ENCODE results near the gene DEFB114. TPM values are rescaled to one million over a fixed set of nuclear protein-coding genes. Genes with fewer than 3 reads are reported as not detected.

Gene DEFB114
- total and polyA plus RNA-seq, 2 donors (not counting 1 experiment from before 2014, with no cell fraction given) = not detected

DNA sequence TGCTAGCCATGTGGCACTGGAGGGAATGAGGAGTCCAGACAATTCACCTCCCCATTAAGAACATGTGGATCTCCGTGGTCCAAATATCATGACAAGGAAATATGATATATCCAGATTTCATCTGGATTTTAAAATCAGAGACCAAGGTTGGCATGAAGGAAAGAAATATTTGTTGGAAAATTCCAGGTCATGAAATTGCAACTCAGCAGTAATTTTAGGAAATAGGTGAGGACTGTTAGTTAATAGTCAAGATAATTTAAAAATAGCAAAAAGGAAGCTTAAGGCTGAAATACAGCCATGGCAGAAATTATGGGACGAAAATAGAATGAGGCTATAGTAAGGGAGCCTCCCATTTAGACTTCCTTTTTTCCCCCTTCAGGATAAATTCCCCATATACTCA is 26.9 kb downstream of the DEFB114 start:
- intact Hi-C loops (cut with micrococcal nuclease) = no loop called here
- peaks cover 0 to 7% (median 0%) of the 10 kb centered on the region in 3 donors for H3K9me3 ChIP-seq (ENCODE audit: control extremely low read depth in 1 of 3, control insufficient read depth in 2 of 3, insufficient read depth in 1 of 3, low read length in 2 of 3)
- H3K4me2 ChIP-seq (replicated peaks; ENCODE audit: low read depth, low read length, poor library complexity, severe bottlenecking) = no peak overlapping the region
- no CpG with 5 or more reads among the region's 2 CpGs for WGBS (ENCODE audit: insufficient coverage)
- H3K4me3 Mint-ChIP-seq = no peak overlapping the region
- H4K20me1 ChIP-seq (ENCODE audit: control insufficient read depth, insufficient read depth, low read length, poor library complexity, severe bottlenecking) = no peaks in the 10 kb centered on the region
- H3K27ac ChIP-seq (ENCODE audit: low read length in 2 of 2) = no peak overlapping the region
- H3K9ac ChIP-seq (ENCODE audit: low read length) = no peak overlapping the region
- no peaks in the 10 kb centered on the region for H3K9me3 Mint-ChIP-seq (ENCODE audit: insufficient read depth)
- CTCF ChIA-PET = no interaction called here
- POLR2A ChIA-PET = no interaction called here
- DNase-seq = no peak
- no peaks in the 10 kb centered on the region for H3K27me3 Mint-ChIP-seq
- no peaks in the 10 kb centered on the region for H3K4me1 Mint-ChIP-seq
- no peak for TF ChIP-seq EZH2 (IDR thresholded peaks at IDR 0.05; ENCODE audit: borderline replicate concordance, insufficient read depth, low read depth, low read length, poor library complexity, severe bottlenecking)
- TF ChIP-seq, protein P1, sequence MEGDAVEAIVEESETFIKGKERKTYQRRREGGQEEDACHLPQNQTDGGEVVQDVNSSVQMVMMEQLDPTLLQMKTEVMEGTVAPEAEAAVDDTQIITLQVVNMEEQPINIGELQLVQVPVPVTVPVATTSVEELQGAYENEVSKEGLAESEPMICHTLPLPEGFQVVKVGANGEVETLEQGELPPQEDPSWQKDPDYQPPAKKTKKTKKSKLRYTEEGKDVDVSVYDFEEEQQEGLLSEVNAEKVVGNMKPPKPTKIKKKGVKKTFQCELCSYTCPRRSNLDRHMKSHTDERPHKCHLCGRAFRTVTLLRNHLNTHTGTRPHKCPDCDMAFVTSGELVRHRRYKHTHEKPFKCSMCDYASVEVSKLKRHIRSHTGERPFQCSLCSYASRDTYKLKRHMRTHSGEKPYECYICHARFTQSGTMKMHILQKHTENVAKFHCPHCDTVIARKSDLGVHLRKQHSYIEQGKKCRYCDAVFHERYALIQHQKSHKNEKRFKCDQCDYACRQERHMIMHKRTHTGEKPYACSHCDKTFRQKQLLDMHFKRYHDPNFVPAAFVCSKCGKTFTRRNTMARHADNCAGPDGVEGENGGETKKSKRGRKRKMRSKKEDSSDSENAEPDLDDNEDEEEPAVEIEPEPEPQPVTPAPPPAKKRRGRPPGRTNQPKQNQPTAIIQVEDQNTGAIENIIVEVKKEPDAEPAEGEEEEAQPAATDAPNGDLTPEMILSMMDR (IDR thresholded peaks at IDR 0.05) = no peak
- H3K27me3 ChIP-seq (replicated peaks in 1 of 4; ENCODE audit: control extremely low read depth in 1 of 4, control insufficient read depth in 3 of 4, insufficient read depth in 4 of 4, low read length in 3 of 4) = no peaks in the 10 kb centered on the region
- no peak for ATAC-seq (ENCODE audit: low read depth)
- no peak overlapping the region for H2AFZ ChIP-seq (ENCODE audit: insufficient read depth, low read depth, low read length, poor library complexity, severe bottlenecking)
- H3K4me1 ChIP-seq (ENCODE audit: control insufficient read depth in 2 of 2, insufficient read depth in 2 of 2, low read length in 2 of 2) = no peaks in the 10 kb centered on the region
- H3K4me3 ChIP-seq (ENCODE audit: control extremely low read depth in 1 of 5, extremely low read depth in 1 of 5, insufficient read depth in 1 of 5, low read depth in 2 of 5, low read length in 4 of 5) = no peak overlapping the region
- no peak overlapping the region for H3K27ac Mint-ChIP-seq
- H3K36me3 ChIP-seq (replicated peaks in 1 of 2; ENCODE audit: control extremely low read depth in 1 of 2, control insufficient read depth in 1 of 2, extremely low read depth in 1 of 2, insufficient read depth in 2 of 2, low read length in 1 of 2) = no peaks in the 10 kb centered on the region
- H3K79me2 ChIP-seq (ENCODE audit: control insufficient read depth, insufficient read depth, low read length) = no peaks in the 10 kb centered on the region

DNA sequence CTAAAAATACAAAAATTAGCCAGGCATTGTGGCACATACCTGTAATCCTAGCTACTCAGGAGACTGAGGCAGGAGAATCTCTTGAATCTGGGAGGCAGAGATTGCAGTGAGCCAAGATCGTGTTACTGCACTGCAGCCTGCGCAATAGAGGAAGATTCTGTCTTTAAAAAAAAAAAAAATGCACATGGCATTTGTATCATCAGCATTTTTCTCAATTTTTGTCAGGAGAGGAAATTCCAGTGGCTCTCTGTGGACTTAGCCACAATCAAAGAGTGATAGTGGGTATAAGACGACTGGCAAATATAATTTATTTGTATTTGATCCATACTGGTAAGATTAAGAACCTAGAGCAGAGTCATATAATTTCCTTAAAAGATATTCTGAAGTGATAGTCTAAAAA is 28.6 kb downstream of the DEFB114 start:
- H3K9me3 Mint-ChIP-seq (ENCODE audit: insufficient read depth) = no peaks in the 10 kb centered on the region
- no peak for ATAC-seq (ENCODE audit: low read depth)
- no peak overlapping the region for H3K27ac Mint-ChIP-seq
- no peak for TF ChIP-seq EZH2 (IDR thresholded peaks at IDR 0.05; ENCODE audit: borderline replicate concordance, insufficient read depth, low read depth, low read length, poor library complexity, severe bottlenecking)
- TF ChIP-seq, protein P1 (IDR thresholded peaks at IDR 0.05) = no peak
- DNase-seq = no peak
- H3K27me3 Mint-ChIP-seq = no peaks in the 10 kb centered on the region
- H3K4me1 ChIP-seq (ENCODE audit: control insufficient read depth in 2 of 2, insufficient read depth in 2 of 2, low read length in 2 of 2) = no peaks in the 10 kb centered on the region
- peaks cover 0 to 7% (median 0%) of the 10 kb centered on the region in 3 donors for H3K9me3 ChIP-seq (ENCODE audit: control extremely low read depth in 1 of 3, control insufficient read depth in 2 of 3, insufficient read depth in 1 of 3, low read length in 2 of 3)
- ChIA-PET CTCF (no interaction called here), POLR2A (no interaction called here)
- no peak overlapping the region for H3K27ac ChIP-seq (ENCODE audit: low read length in 2 of 2)
- no peaks in the 10 kb centered on the region for H3K36me3 ChIP-seq (replicated peaks in 1 of 2; ENCODE audit: control extremely low read depth in 1 of 2, control insufficient read depth in 1 of 2, extremely low read depth in 1 of 2, insufficient read depth in 2 of 2, low read length in 1 of 2)
- H3K4me1 Mint-ChIP-seq = no peaks in the 10 kb centered on the region
- no peak overlapping the region for H3K4me2 ChIP-seq (replicated peaks; ENCODE audit: low read depth, low read length, poor library complexity, severe bottlenecking)
- H2AFZ ChIP-seq (ENCODE audit: insufficient read depth, low read depth, low read length, poor library complexity, severe bottlenecking) = no peak overlapping the region
- no peak overlapping the region for H3K4me3 ChIP-seq (ENCODE audit: control extremely low read depth in 1 of 5, extremely low read depth in 1 of 5, insufficient read depth in 1 of 5, low read depth in 2 of 5, low read length in 4 of 5)
- H4K20me1 ChIP-seq (ENCODE audit: control insufficient read depth, insufficient read depth, low read length, poor library complexity, severe bottlenecking) = no peaks in the 10 kb centered on the region
- WGBS (ENCODE audit: insufficient coverage) = 80% methylated on average over 1 of the region's 3 CpGs
- H3K9ac ChIP-seq (ENCODE audit: low read length) = no peak overlapping the region
- intact Hi-C loops (cut with micrococcal nuclease) = no loop called here
- H3K27me3 ChIP-seq (replicated peaks in 1 of 4; ENCODE audit: control extremely low read depth in 1 of 4, control insufficient read depth in 3 of 4, insufficient read depth in 4 of 4, low read length in 3 of 4) = no peaks in the 10 kb centered on the region
- H3K79me2 ChIP-seq (ENCODE audit: control insufficient read depth, insufficient read depth, low read length) = no peaks in the 10 kb centered on the region
- no peak overlapping the region for H3K4me3 Mint-ChIP-seq
